GM18909 (cell line): ENCODE measurements around the gene SLC17A9.
A peak's percentile ranks its signal among the peaks of the same experiment; 100 is the strongest.

Source experiments
- ATAC-seq: cut with Tn5 transposase; IDR thresholded peaks from one replicate; pipeline ENCODE4 v1.9.1; 2021; ENCODE audit warnings: mild to moderate bottlenecking; ENCODE audit not compliant: unreplicated experiment, poor library complexity

SLC17A9 gene

DNA sequence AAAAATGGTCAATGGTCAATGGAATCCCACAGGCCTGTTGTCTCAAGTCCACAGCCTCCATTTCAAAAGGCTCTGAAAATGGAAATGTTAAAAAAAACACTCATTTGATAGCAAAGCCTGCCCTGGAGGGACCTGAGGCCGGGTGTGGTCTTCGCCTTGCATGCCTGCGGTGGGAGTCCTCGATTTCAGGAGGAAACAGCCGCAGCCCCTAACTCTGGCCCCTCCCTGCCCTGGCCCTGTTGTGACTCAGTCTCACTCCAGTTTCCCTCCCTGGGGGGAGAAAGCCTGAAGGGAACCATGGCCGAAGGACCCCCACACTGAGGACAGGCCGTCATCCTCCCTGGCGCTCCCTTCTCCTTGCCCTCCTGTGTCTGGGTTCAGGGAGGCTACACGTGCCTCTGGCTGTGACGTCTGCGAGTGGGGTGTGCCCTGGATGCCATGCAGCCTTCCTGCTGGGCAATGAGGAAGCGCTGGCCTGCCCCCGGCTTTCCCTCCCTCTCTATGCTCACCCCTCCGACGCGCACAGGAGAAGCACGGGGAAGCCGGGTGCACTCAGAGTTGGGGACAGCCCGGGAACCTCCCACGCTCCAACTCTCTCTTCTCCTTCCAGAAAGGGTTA is 45.0 kb downstream of the SLC17A9 start:
- no peak for ATAC-seq

DNA sequence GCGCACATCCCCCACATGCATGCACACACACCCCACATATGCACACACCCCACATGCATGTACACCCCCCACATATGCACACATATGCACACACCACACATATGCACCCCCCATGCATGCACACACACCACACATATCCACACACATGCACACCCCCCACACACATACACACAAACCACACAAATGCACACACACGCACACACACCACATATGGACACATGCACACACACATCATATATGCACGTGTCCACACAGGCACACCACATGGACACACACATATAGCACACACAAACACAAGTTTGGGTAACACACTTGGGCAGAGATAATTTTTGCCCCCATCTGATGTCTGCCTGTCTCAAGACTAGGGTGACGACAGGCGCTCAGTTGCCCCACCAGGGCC is 45.9 kb downstream of the SLC17A9 start:
- no peak for ATAC-seq

DNA sequence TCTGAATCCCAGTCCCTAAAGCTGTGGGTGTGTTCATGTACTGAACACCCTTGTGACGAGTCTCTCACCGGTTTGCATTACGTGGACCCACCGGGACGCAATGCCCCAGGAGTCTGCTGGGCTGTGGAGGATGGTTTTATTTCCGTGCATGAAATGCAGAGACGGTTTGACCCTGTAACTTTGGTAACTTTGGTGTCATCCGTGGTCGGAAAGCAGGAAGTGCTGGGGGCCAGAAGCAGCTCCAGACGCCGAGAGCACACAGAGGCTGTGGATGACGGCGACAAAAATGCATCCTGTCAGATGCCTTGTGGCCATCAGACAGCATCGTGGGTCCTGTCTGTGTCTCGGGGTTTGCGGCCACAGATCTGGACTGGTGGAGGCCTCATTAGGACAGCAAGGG is 47.1 kb downstream of the SLC17A9 start:
- ATAC-seq: no peak

DNA sequence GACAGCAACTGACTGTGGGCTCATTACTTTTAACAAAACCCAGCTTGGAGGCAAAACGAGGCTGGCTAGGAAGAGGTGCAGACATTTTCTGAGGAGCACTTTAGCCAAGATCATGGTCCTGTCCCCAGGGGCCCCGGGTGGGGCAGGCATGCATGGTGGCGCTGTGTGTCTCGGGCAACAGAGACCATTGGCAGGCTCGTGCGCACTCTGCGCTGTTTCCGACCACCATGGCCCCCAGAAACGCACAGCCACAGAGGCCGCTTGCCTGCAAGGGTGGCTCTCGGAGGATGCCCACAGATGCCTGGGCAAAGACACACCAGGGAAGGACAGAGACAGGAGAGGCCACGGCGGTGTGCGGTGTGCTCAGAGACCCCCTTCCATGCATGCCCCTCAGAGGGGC is 47.5 kb downstream of the SLC17A9 start:
- ATAC-seq: no peak

DNA sequence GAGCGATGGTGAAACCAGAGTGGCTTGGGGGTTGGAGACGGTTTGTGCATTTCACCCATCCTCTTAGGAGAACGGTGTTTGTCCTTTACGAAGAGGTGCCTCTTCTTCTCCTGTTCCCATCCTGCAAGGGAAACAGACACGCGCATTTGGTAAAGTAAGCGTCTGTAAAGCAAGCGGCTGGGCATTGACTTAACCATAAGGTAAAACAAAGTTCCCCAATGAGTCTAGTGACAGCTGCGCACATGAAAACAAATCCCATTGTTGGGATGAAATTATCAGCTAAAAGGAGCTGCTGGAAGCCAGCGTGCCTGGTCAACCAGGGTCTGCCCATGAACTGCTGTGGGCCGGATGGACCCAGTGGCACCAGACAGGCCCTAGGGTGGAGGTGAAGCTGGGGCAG is 48.4 kb downstream of the SLC17A9 start:
- no peak for ATAC-seq

DNA sequence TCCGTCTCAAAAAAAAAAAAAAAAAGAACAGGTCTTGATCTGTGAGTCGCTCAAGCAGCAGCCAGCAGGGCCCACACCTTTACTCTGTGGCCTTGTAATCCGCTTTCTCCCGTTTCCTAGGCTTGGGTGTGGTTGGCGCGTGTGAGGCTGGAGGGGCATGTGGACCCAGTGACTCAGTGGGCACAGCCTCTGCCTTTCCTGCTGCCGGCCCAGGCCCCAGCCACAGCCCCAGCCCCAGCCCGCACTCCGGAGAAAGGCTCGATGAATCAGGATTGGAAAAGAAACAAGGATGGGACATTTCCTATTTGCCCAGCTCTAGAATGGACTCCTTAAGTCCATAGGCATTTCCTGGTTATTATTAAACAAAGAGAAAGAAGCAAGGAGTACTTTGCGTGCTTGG is 50.0 kb downstream of the SLC17A9 start:
- ATAC-seq: no peak

DNA sequence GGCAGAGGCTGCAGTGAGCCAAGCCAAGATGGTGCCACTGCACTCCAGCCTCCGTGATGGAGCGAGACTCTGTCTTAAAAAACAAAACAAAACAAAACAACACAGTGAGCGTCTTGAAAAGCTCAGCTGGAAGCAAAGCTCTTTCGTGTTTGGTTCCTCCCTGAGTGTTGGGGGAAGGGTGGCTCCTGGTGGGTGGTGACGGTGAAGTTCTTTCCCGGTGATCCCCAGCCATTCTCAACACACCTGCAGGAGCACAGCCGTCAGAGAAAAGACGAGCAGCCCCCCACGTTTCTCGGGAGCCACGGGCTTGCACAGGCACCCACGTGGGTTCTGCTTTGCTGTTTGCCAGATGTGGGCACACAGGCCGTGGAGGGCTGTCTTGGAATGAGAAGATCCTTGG is 51.0 kb downstream of the SLC17A9 start:
- ATAC-seq: no peak

DNA sequence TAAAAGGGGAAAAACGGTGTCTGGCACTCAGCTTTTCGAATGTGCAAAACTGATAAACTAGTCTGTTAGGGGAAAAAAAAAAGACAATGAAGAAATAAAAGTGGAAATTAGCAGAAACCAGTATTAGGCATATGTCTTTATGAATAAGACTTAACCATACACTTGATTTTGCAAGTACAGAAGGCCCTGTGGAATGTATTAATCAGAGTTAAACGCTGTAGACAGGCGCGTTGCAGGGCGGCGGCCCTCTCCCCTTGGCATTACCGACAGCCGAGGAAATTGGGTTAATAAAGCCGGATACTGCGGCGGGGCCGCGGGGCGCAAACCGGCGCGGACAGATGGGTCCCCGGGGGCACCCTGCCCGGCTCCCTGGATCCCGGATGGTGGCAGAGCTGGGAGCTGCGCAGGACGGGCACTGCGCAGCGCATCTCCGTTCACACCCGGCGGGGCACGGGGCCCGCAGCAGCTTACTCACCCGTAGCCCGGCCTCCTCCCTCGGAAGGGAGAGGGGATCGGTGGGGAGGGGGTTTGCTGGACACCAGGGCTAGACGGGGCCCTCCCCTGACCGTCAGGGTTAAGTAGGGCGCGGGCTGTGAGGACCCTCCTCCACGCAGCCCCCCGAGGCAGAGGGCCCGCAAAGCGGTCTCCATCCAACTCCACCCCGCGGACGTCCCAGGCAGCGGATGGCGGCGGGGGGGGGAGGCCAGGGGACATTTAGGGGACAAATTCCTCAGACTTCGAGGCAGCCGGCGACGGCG is 52.3 kb downstream of the SLC17A9 start:
- no peak for ATAC-seq

DNA sequence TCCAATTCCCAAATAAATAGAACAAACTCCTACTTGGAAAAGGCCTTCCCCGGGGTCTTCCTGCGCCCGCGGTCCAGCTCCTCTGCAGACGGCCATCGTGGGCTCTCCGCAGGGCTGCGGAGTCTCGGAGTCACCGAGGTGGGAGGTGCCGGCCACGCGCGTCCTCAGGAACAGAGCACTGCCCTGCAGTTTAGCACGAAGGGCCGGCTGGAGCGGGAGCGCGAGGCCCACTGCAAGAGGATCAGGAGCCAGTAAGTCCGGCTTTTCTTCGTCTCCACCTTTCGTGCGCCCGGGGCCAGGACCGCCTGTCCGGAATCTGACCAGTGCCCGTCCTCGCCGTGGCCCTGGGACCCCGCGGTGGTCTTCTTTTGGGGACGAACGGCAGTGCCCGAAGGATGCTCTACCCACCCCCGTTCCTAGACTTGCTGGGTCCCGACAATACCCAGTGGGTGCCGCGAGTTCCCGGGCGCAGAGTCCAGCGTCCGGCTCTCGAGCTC is 52.9 kb downstream of the SLC17A9 start:
- ATAC-seq: no peak

DNA sequence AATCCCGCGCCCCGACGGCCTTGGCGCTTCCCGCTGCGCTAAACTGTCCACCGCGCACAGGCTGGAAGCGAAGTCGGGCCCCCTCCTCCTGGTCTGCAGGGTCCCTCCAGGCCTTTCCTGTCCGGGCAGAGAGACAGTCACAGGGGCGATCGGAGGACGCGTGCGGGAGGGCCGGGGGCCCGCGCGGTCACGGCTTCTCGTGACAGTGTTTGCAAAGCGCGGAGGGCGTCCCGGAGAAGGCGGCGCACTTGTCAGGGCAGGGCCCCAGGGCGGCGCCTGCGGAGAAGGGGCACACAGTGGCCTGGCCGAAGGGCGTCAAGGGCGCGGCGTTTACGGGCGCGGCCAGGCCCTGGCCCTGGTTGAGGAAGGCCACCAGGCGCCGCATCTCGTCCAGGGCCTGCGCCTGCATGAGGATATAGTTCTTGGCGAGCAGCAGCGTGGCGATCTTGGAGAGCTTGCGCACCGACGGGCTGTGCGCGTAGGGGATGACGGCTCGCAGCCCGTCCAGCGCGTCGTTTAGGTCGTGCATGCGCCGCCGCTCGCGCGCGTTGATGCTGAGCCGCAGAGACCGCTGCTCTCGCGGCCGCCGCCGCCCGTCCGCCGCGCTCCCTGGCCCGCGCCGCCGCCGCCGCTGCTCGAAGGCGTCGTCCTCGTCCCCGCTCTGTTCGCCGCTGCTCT is 53.5 kb downstream of the SLC17A9 start:
- ATAC-seq: no peak

DNA sequence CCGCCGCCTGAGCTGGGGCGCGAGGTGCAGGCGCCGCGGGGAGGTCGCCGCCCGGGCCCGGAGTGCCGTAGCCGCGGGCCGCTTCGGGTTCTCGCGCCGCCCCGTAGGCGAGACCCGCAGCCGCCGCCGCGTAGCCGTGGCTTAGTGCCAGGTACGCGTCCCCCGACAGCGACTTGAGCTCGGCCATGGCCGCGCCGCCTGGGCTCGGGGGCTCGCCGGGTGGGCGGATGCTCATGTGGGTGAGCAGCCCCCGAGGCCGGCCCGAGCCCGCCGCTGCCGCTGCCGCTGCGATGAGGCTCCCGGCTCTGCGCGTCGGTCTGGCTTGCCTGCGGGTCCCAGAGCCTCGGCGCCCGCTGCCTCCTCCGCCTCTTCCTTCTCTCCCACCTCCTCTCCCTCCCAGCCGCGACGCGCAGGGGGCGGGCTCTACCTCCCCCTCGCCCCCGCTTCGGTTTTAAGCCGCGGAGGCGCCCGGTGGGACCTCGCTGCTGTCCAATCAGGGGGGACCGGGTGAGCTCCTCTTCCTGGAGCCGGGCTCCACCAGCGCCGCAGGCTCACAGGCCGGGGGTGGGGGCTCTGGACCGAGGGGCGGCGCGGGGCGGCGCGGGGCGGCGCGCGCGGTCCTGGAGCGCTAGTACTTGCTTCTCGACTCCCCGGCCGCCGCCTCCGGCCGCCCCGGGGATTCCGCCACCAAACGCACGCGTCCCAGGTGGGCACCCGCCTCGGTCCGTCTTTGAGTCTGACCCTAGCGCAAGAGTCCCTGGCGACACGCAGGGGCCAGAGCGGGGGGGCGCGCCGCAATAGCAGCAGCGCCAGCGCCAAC is 54.2 kb downstream of the SLC17A9 start, which contains the start of gene BHLHE23:
Gene BHLHE23, minus strand, starts transcription at position 425 of the 820 bp plus-strand sequence. Its CDS starts 190 bp downstream, at position 235.
- no peak for ATAC-seq

DNA sequence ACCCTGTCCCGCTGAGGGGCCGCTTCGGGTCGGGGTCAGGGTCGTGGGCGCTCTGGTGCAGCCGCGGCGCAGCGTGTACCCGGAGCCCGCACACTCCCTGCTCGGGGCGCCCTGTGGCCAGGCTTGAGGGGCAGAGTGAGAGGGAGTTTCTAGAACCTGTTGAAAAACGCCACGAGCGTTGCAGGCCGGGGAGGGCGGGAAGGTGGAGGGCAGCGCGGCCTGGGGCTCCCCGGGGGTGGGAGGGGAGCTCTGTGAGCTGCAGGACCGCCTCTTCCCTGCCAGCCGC is 54.8 kb downstream of the SLC17A9 start:
- ATAC-seq: no peak

DNA sequence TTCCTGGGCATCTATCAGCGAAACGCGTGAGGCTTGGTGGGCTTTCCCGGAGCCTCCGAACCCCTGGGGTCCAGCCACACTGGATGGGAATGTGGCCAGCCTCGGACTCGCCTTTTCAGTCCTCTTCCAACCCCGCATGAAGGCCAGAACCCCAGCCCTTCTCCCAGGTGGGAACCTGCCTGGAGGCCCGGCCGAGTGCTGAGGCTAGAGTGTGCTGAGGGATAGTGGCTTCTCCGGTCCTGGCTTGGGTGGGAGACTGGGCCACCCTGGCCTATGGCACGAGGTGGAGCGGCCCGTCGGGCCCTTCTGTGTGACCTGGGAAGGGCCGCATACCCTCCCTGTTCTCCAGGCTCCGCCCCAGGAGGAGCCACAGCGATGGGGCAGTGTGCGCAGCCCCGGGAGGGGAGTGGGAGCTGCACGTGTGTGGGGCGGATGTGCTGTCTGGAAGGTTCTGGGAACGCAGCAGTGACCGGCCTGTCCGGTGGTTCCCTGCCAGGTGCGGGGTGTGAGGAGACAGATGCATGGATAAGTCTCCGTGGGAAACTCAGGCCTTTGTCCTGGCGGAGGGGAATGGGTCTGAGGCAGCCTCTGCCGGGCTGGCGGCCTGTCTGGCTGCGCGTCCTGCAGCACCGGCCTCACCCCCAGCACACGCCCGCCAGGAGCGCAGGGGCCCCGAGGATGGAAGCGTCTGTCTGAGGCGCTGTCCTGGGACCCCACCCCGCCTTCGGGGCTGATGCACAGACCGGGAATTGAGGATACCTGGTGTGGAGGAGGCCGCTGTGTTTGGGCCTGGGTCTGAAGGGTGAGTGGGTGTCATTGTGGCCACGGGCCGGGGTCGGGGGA is 55.4 kb downstream of the SLC17A9 start:
- ATAC-seq: no peak

DNA sequence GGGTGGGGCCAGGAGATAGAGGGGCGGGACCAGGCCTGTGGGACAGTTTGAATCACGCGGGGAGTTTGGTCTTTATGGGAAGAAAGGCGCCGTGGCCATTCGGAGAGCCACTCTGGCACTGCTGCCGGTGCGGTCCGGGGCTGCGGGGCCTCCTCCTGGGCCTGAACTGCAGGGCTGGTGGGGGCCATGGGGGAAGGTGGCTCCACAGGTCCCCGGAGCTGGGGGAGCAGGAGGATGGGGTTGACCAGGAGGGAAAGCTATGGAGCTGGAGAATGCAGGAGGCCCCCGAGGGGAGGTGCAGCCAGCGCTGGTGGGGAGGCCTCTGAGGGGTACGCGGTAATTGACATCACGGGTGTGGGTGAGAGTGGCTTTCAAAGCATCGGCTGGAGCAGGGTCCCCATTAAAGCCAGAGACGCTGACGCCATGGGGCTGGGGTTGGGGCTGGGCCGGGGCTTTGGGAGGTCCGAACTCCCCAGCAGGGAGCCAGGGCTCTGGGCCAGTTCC is 56.1 kb downstream of the SLC17A9 start:
- no peak for ATAC-seq

DNA sequence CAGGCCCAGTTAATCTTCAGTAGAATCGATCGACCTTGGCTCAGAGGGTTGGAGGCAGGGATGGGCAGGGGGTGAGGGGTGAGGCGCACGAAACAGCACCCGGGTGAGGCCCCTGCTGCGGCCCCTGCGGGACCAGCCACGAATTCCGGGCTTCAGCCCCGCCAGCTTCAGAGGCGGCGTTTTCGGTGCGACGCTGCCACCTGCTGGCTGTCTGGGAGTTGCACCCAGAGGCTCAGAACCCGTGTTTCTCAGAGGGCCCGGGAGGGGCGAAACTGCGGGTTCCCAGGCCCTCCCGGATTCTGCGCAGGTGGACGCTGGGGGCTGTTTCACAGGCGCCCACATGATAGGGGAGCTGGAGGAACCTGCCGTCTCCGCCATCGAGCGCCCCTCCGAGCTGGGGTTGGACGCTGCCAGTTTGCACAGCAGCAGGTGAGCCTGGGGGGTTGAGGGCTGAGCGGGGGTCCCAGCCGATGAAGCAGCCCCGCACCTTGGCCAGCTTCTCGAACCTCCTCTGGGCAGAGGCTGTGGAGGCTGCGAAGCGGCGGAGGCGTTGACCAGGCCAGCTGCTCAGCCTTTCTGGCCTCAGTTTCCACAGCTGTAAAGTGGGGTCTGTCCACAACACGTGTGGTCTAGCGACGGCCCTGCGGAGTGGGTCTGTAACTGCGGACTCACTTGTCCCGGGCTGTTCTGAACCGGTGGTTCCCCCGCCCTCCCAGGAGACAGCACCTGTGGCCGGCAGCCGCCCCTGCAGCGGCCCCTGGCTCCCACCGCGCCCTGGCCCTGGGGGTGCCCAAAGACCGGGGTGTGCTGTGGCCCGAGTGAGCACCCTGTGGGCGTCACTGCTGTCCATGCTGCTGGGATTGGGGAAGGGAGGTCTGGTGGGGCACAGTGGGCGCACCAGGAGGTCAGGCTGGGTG is 56.8 kb downstream of the SLC17A9 start:
- ATAC-seq: peak; percentile 51

DNA sequence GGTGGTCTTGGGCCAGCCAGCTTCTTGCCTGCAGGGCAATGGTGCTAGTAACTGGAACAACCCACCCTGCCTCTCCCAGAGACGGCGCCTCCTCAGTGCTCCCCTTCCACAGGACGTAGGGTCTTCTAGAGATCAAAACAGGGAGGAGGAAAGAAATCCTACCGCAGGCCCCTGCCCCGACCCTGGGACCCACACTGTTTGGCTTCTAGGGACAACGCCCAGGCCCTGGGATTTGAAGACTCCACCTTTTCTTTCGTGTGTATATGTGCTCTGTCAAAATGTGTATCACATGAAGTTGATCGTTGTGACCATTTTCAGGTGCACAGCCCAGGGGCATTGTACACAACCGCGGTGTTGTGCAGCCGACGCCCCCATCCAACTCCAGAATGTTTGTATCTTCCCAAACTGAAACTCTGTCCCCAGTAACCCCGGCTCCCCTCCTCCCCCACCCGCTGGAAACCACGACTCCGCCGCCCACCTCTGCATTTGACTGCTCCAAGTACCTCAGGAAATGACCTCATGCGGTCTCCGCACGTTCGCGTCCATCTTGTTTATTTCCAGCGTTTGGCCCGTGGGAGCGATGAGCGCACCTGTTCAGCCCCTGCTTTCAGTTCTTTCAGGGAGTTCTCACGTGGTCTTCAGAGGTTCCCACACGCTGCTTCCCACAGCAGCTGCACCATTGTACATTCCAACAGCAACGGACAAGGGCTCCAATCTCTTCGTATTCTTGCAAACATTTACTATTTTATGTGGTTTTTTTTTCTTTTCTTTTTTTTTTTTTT is 57.7 kb downstream of the SLC17A9 start:
- ATAC-seq: peak; percentile 60

DNA sequence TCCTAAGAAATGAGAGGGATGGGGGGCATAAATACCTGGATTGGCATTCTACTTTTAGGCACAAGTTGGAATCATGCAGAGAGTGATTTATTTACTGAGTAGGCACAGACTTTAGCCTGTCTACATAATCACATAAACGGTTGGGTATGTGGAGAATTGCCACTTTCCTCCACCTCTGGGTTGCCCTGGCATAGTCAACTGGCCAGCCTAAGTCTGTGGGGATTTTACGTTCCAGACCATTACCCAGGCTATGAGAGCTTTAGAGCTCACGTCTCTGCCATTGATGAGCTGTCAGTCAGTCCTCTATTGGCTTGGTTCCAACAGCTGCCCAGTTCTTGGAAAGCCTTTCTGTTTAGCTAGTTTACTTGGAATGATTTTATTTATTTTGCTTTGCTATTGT is 59.3 kb downstream of the SLC17A9 start:
- no peak for ATAC-seq

DNA sequence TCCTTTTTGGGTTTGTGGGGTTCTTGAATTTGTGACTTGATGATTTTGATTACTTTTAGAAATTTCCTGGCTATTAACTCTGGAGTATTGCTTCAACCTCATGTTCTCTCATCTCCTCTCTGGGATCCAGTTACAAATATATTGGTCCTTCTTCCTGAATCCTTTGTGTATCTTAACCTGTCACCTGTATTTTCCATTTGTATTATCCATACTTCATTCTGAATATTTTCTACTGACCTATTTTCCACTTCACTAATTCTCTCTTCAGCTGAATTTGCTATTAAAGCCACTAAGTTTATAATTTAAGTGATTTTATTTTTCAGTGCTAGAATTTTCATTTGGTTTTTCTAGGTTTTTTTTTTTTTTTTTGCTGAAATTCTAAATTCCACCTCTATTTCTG is 60.7 kb downstream of the SLC17A9 start:
- no peak for ATAC-seq
